ENCODE measurements around the gene G2E3. TPM values are rescaled to one million over a fixed set of nuclear protein-coding genes. Genes with fewer than 3 reads are reported as not detected.
"Not testable (repeated sequence)": the region's sequence is repeated elsewhere in the genome, so short reads cannot be mapped to it uniquely, and the experiment has no call there.

The G2E3 gene
- total and polyA plus RNA-seq, 2 donors (not counting 1 experiment from before 2014, with no cell fraction given), result 13.0 to 14.7 TPM

DNA sequence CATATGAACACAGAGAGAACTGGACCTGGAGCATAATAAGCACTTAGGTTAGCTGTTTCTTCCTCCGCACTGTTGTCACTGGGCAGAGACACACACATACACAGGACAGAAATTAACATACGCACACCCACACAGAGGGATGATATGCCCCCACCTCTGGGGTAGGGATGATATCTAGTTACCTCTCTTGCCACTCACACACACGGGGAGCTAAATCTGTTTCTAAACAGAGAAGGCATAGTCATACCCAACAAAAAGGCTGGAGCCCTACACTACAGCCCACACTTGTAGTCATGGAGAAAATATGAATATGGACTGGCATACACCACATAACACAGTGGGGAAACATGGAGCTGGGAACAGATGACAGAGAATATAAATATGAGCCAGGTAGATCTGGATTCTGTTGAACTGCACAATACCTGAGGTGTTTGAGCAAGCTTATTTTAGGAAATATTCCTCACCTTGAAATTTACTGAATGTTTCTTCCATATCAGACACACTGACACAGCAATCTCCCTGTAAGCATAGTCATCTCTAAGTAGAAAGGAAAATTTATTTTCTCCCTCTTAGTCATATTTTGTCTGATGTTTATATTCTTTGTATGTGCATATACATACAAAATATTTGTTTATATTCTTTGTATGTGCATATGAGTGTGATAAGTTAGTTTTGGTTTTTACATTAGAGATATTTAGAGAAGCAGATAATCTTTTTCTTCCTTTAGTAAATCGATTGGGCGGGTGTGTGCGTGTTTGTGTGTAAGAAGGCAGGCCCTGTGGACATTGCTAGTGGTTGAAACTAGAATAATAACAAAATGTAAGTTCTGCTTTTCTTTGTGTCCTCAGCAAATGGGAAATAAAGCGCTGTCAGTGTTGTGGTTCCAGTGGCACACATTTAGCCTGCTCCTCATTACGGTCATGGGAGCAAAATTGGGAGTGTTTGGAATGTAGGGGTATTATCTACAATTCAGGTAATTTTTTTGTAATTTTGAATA lies 42.3 kb downstream of the G2E3 start:
- no peak for DNase-seq (ENCODE audit: low read depth in 2 of 2)
- H2AFZ ChIP-seq (ENCODE audit: low read length), result no peak overlapping the region
- H3K79me2 ChIP-seq (ENCODE audit: control insufficient read depth, insufficient read depth, low read length), result no peaks in the 10 kb centered on the region

DNA sequence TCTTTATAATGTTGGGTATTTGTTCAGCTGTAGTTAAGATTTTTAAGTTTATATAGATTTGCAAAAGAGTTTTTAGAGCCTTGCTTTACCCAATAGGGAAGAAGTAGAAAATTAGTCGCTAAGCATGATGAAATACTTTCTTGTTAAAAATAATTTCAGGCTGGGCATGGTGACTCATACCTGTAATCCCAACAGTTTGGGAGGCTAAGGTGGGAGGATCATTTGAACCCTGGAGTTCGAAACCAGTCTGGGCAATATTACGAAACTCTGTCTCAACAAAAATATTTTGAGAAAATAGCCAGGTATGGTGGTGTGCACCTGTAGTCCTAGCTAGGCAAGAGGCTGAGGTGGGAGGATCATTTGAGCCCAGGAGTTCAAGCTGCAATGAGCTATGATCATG lies 44.4 kb downstream of the G2E3 start:
- Histone ChIP-seq H4K20me1 (ENCODE audit: control insufficient read depth, extremely low read depth, insufficient read depth, low read length) (no peaks in the 10 kb centered on the region), H3K4me2 (ENCODE audit: extremely low read depth, insufficient read depth, low read length) (no peak overlapping the region), H3K9ac (ENCODE audit: insufficient read depth, low read length) (no peak overlapping the region), H2AFZ (ENCODE audit: low read length) (no peak overlapping the region), H3K27ac (ENCODE audit: insufficient read depth, low read length) (no peak overlapping the region), H3K36me3 (ENCODE audit: control insufficient read depth, insufficient read depth, low read length) (peaks cover 7% of the 10 kb centered on the region), H3K4me3 (replicated peaks in 1 of 4; ENCODE audit: control extremely low read depth in 1 of 4, insufficient read depth in 1 of 4, low read depth in 3 of 4, low read length in 4 of 4) (no peak overlapping the region), H3K4me1 (ENCODE audit: control insufficient read depth, extremely low read depth, insufficient read depth, low read length) (peaks cover under 1% of the 10 kb centered on the region), H3K79me2 (ENCODE audit: control insufficient read depth, insufficient read depth, low read length) (no peaks in the 10 kb centered on the region), H3K9me3 (ENCODE audit: control insufficient read depth, insufficient read depth, low read depth, low read length) (no peaks in the 10 kb centered on the region), H3K27me3 (ENCODE audit: control insufficient read depth, insufficient read depth, low read length) (no peaks in the 10 kb centered on the region)
- TF ChIP-seq EZH2 (IDR thresholded peaks at IDR 0.05; ENCODE audit: low read length, missing control alignments), result no peak
- TF ChIP-seq, protein P1, sequence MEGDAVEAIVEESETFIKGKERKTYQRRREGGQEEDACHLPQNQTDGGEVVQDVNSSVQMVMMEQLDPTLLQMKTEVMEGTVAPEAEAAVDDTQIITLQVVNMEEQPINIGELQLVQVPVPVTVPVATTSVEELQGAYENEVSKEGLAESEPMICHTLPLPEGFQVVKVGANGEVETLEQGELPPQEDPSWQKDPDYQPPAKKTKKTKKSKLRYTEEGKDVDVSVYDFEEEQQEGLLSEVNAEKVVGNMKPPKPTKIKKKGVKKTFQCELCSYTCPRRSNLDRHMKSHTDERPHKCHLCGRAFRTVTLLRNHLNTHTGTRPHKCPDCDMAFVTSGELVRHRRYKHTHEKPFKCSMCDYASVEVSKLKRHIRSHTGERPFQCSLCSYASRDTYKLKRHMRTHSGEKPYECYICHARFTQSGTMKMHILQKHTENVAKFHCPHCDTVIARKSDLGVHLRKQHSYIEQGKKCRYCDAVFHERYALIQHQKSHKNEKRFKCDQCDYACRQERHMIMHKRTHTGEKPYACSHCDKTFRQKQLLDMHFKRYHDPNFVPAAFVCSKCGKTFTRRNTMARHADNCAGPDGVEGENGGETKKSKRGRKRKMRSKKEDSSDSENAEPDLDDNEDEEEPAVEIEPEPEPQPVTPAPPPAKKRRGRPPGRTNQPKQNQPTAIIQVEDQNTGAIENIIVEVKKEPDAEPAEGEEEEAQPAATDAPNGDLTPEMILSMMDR (conservative IDR thresholded peaks at IDR 0.05 in 1 of 2, IDR thresholded peaks at IDR 0.05 in 1 of 2; ENCODE audit: low read depth in 1 of 2, low read length in 2 of 2), result no peak
- DNase-seq (ENCODE audit: low read depth in 2 of 2), result no peak

More for the DNA sequence above, 42.3 kb downstream of the G2E3 start:
- no peaks in the 10 kb centered on the region for H3K4me1 ChIP-seq (ENCODE audit: control insufficient read depth, extremely low read depth, insufficient read depth, low read length)
- no peak overlapping the region for H3K4me3 ChIP-seq (replicated peaks in 1 of 4; ENCODE audit: control extremely low read depth in 1 of 4, insufficient read depth in 1 of 4, low read depth in 3 of 4, low read length in 4 of 4)
- H4K20me1 ChIP-seq (ENCODE audit: control insufficient read depth, extremely low read depth, insufficient read depth, low read length), result no peaks in the 10 kb centered on the region
- H3K27ac ChIP-seq (ENCODE audit: insufficient read depth, low read length), result no peak overlapping the region
- peaks cover 8% of the 10 kb centered on the region for H3K36me3 ChIP-seq (ENCODE audit: control insufficient read depth, insufficient read depth, low read length)
- no peak overlapping the region for H3K9ac ChIP-seq (ENCODE audit: insufficient read depth, low read length)
- TF ChIP-seq EZH2 (IDR thresholded peaks at IDR 0.05; ENCODE audit: low read length, missing control alignments), result no peak
- TF ChIP-seq, protein P1 (conservative IDR thresholded peaks at IDR 0.05 in 1 of 2, IDR thresholded peaks at IDR 0.05 in 1 of 2; ENCODE audit: low read depth in 1 of 2, low read length in 2 of 2), result no peak
- H3K9me3 ChIP-seq (ENCODE audit: control insufficient read depth, insufficient read depth, low read depth, low read length), result no peaks in the 10 kb centered on the region
- H3K4me2 ChIP-seq (ENCODE audit: extremely low read depth, insufficient read depth, low read length), result no peak overlapping the region
- no peaks in the 10 kb centered on the region for H3K27me3 ChIP-seq (ENCODE audit: control insufficient read depth, insufficient read depth, low read length)

DNA sequence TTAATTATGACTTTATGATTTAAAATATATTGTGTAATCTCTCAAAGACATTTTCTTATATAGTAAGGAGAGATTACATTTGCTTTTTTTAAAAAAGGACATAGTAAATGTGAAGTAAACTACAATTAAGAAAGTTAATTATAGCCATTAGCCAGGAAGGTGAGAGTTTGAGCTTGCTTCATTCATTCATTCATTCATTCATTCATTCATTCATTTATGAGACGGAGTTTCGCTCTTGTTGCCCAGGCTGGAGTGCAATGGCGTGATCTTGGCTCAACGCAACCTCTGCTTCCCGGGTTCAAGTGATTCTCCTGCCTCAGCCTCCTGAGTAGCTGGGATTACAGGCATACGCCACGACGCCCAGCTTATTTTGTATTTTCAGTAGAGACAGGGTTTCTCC lies 45.7 kb downstream of the G2E3 start:
- H3K27me3 ChIP-seq (ENCODE audit: control insufficient read depth, insufficient read depth, low read length); H3K79me2 ChIP-seq (ENCODE audit: control insufficient read depth, insufficient read depth, low read length); H3K9me3 ChIP-seq (ENCODE audit: control insufficient read depth, insufficient read depth, low read depth, low read length); H4K20me1 ChIP-seq (ENCODE audit: control insufficient read depth, extremely low read depth, insufficient read depth, low read length); H3K27ac ChIP-seq (ENCODE audit: insufficient read depth, low read length); H3K4me1 ChIP-seq (ENCODE audit: control insufficient read depth, extremely low read depth, insufficient read depth, low read length); H3K4me3 ChIP-seq (replicated peaks in 1 of 4; ENCODE audit: control extremely low read depth in 1 of 4, insufficient read depth in 1 of 4, low read depth in 3 of 4, low read length in 4 of 4); DNase-seq (ENCODE audit: low read depth in 2 of 2); H3K36me3 ChIP-seq (ENCODE audit: control insufficient read depth, insufficient read depth, low read length); H3K9ac ChIP-seq (ENCODE audit: insufficient read depth, low read length); H3K4me2 ChIP-seq (ENCODE audit: extremely low read depth, insufficient read depth, low read length); H2AFZ ChIP-seq (ENCODE audit: low read length): not testable (repeated sequence)

Measured in fibroblast of lung (primary cell).